Keratinocyte (primary cell): ENCODE data around the gene CHN2. TPM values are rescaled to one million over a fixed set of nuclear protein-coding genes. Genes with fewer than 3 reads are reported as not detected.

Source experiments
- DNase-seq: peaks from one replicate; pipeline ENCODE4 v3.0.0-alpha.2; 2011; ENCODE audit warnings: low read depth, missing footprints, low spot score
- FAIRE-seq: peaks from 2 replicates; lab custom pipeline; 2011; peaks lifted over from hg19 to GRCh38; lab: Jason Lieb, UNC
- H2AFZ ChIP-seq: 2 replicates; pipeline ENCODE4 v1.6.0; 2012; ENCODE audit warnings: low read length, control low read depth, inconsistent platforms; ENCODE audit not compliant: control insufficient read depth
- H3K27ac ChIP-seq: 2 replicates; pipeline ENCODE4 v1.5.1; 2011; ENCODE audit warnings: low read length; ENCODE audit not compliant: control insufficient read depth, insufficient read depth
- H3K27me3 ChIP-seq: 3 replicates; pipeline ENCODE4 v1.6.0; 2011; ENCODE audit warnings: low read length; ENCODE audit not compliant: control insufficient read depth, insufficient read depth; ENCODE audit errors: extremely low read depth
- H3K36me3 ChIP-seq, 2 experiments: 2 replicates in 1 of 2; 3 replicates in 1 of 2; pipeline ENCODE4 v1.5.1; 2011; ENCODE audit warnings: low read length in 2 of 2, mild to moderate bottlenecking in 1 of 2; ENCODE audit not compliant: control insufficient read depth in 2 of 2, insufficient read depth in 2 of 2; ENCODE audit errors: extremely low read depth in 1 of 2
- H3K4me1 ChIP-seq: 3 replicates; pipeline ENCODE4 v1.5.1; 2011; ENCODE audit warnings: low read length; ENCODE audit not compliant: control insufficient read depth, insufficient read depth; ENCODE audit errors: extremely low read depth
- H3K4me2 ChIP-seq: 3 replicates; pipeline ENCODE4 v1.6.0; 2011; ENCODE audit warnings: low read depth, low read length; ENCODE audit not compliant: control insufficient read depth, insufficient read depth; ENCODE audit errors: extremely low read depth
- H3K4me3 ChIP-seq, 3 experiments: fragments of 200-600 bp in 1 of 3; sonication (generic) in 1 of 3; 2 replicates in 2 of 3; 3 replicates in 1 of 3; pipeline ENCODE4 v1.5.1; 2011 to 2016; ENCODE audit warnings: low read length in 3 of 3, mild to moderate bottlenecking in 3 of 3, control low read depth in 2 of 3, inconsistent platforms in 1 of 3, low read depth in 1 of 3, mixed read lengths in 1 of 3, mixed run types in 1 of 3, moderate library complexity in 1 of 3; ENCODE audit not compliant: control insufficient read depth in 2 of 3, insufficient read depth in 2 of 3; ENCODE audit errors: extremely low read depth in 1 of 3
- H3K79me2 ChIP-seq: 2 replicates; pipeline ENCODE4 v1.6.0; 2012; ENCODE audit warnings: low read length; ENCODE audit not compliant: control insufficient read depth, insufficient read depth
- H3K9ac ChIP-seq: 3 replicates; pipeline ENCODE4 v1.6.0; 2011; ENCODE audit warnings: low read length; ENCODE audit not compliant: control insufficient read depth, insufficient read depth; ENCODE audit errors: extremely low read depth
- H3K9me1 ChIP-seq: 3 replicates; pipeline ENCODE4 v1.6.0; 2011; ENCODE audit warnings: low read length; ENCODE audit not compliant: control insufficient read depth, insufficient read depth; ENCODE audit errors: extremely low read depth
- H3K9me3 ChIP-seq: 2 replicates; pipeline ENCODE4 v1.5.1; 2012; ENCODE audit warnings: low read depth, low read length; ENCODE audit not compliant: control insufficient read depth
- H4K20me1 ChIP-seq: 3 replicates; pipeline ENCODE4 v1.6.0; 2011; ENCODE audit warnings: low read length; ENCODE audit not compliant: control insufficient read depth, insufficient read depth; ENCODE audit errors: extremely low read depth
- EZH2 ChIP-seq: IDR thresholded peaks from one replicate; pipeline ENCODE4 v1.6.1; 2012; ENCODE audit warnings: inconsistent platforms, mild to moderate bottlenecking, low read length, moderate library complexity
- dilution Hi-C: fragments of 300-500 bp; cut with MboI; formaldehyde crosslinking; loops from one replicate; pipeline ENCODE4 v1.7.0; 2020; ENCODE audit warnings: low sequenced_read_pairs; ENCODE audit not compliant: extremely low pct_ligation_motif_present
- polyA plus RNA-seq, 5 experiments: library from polyadenylated mRNA; depleted of rRNA in 3 of 5; stranded (reverse) in 3 of 5; stranded (forward) in 1 of 5; unstranded in 1 of 5; fragments of >200 nt; gene quantifications; 1 replicate in 1 of 5; 2 replicates in 3 of 5; 3 replicates in 1 of 5; pipeline versions ENCODE4 v1.2.1 to v1.2.3, GENCODE V29; 2011 to 2012; ENCODE audit warnings: missing spikeins in 2 of 5, low read depth in 1 of 5, low replicate concordance in 1 of 5
- TF ChIP-seq, protein P1 (sequence below), 3 experiments: IDR thresholded peaks in 1 of 3; conservative IDR thresholded peaks in 1 of 3; optimal IDR thresholded peaks in 1 of 3; 2 replicates in 2 of 3; 3 replicates in 1 of 3; pipeline versions ENCODE3 to v1.5.1; 2011; ENCODE audit warnings: low read length in 3 of 3, mild to moderate bottlenecking in 3 of 3, moderate library complexity in 2 of 3, control low read depth in 1 of 3, inconsistent platforms in 1 of 3; ENCODE audit not compliant: insufficient read depth in 2 of 3; ENCODE audit errors: extremely low read depth in 1 of 3

Gene CHN2
- polyA plus RNA-seq, 1 donor (not counting 4 experiments of a cell fraction or from before 2014, with no cell fraction given): 1.8 TPM

DNA sequence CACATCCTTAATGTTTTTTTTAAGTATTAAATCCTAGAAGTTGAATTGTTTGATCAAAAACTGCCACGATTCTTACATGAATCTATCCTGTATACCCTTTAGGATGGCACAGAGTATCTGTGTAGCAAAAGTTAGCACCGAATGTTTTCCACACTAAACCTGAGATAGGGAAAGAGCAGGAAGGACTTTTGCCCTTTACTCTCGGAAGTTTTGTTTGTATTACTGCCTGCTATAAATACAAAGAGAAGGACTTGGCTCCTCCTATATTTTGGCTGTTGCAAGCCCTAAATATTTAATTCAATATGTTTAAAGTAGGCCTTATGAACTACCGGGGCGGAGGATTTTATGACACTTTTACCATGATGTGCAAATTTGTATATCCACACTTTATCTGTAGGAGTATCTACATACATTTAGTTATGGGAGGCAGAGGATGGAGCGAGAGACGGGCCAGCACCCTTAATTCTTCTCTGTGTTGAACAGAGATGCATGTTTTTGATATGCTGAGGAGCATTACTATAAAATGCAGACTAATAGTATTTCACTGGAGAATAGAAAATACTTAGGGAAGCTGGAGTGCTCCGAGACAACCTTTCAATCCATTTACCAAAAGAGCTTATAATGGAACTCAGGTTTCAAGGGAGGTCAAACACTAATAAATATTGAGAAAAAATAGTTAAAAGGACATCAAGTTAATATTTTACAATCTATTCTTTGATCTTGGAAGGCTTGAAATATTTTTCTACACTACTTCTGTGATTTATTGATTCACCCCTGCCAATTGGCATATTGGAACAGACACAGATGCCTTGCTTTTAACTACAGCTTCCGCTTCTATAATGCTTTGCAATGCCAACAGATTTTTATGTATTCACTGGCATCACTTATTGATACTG is 97.4 kb downstream of the CHN2 start:
- Histone ChIP-seq H3K4me3 (no peak overlapping the region), H3K9ac (no peak overlapping the region), H3K79me2 (no peaks in the 10 kb centered on the region), H4K20me1 (no peaks in the 10 kb centered on the region), H3K9me3 (no peaks in the 10 kb centered on the region), H3K36me3 (no peaks in the 10 kb centered on the region), H3K27me3 (no peaks in the 10 kb centered on the region), H3K4me2 (no peak overlapping the region), H3K27ac (no peak overlapping the region), H3K9me1 (no peaks in the 10 kb centered on the region), H3K4me1 (peaks cover 18% of the 10 kb centered on the region), H2AFZ (no peak overlapping the region)
- dilution Hi-C loops: no loop called here
- DNase-seq (no peak), FAIRE-seq (no peak)
- no peak for TF ChIP-seq EZH2
- TF ChIP-seq, protein P1, sequence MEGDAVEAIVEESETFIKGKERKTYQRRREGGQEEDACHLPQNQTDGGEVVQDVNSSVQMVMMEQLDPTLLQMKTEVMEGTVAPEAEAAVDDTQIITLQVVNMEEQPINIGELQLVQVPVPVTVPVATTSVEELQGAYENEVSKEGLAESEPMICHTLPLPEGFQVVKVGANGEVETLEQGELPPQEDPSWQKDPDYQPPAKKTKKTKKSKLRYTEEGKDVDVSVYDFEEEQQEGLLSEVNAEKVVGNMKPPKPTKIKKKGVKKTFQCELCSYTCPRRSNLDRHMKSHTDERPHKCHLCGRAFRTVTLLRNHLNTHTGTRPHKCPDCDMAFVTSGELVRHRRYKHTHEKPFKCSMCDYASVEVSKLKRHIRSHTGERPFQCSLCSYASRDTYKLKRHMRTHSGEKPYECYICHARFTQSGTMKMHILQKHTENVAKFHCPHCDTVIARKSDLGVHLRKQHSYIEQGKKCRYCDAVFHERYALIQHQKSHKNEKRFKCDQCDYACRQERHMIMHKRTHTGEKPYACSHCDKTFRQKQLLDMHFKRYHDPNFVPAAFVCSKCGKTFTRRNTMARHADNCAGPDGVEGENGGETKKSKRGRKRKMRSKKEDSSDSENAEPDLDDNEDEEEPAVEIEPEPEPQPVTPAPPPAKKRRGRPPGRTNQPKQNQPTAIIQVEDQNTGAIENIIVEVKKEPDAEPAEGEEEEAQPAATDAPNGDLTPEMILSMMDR (optimal IDR thresholded peaks at IDR 0.05 in 1 of 3, IDR thresholded peaks at IDR 0.05 in 1 of 3, conservative IDR thresholded peaks at IDR 0.05 in 1 of 3; ENCODE audit: extremely low read depth in 1 of 3, insufficient read depth in 2 of 3, low read length in 3 of 3): no peak

DNA sequence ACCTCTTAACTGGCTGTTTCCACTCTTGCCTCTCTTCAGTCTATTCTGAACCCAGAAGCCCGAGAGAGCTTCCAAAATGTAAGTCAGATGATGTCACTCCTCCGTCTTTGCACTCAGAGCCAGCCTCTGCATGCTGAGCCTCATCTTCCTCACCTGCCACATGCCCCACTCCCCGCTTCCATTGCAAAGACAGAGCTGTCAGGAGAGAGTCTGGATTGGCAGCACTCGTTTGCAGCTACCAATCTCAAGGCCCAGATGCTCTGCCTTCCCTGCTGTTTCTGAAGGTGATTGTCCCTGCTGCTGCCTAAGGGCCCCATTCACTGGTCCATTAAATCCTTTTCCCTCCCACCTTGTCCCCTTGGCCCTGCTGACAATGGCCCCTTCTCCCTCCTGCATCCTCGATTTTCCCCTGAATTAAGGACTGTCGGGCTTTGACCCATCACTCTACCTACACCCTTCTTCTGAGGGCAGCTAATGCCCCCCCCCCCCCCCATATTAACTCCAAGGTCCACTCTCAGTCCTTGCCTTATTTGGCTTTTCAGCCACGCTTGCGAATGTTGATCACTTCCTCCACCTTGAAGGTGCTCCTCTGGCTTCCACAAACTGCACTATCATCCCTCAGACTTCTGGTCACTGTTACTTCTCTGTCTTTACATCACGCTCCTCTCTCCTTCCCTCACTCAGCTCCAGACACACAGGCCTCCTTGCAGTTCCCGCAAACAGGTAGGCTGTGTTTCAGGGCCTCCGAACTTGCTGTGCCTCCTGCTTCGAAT is 98.5 kb downstream of the CHN2 start:
- H3K27me3 ChIP-seq: no peaks in the 10 kb centered on the region
- H3K4me2 ChIP-seq: no peak overlapping the region
- H3K9me3 ChIP-seq: no peaks in the 10 kb centered on the region
- H4K20me1 ChIP-seq: no peaks in the 10 kb centered on the region
- H3K27ac ChIP-seq: no peak overlapping the region
- H3K4me3 ChIP-seq: no peak overlapping the region
- H2AFZ ChIP-seq: no peak overlapping the region
- dilution Hi-C loops: no loop called here
- no peak for TF ChIP-seq EZH2
- TF ChIP-seq, protein P1 (optimal IDR thresholded peaks at IDR 0.05 in 1 of 3, IDR thresholded peaks at IDR 0.05 in 1 of 3, conservative IDR thresholded peaks at IDR 0.05 in 1 of 3; ENCODE audit: extremely low read depth in 1 of 3, insufficient read depth in 2 of 3, low read length in 3 of 3): no peak
- H3K9me1 ChIP-seq: no peaks in the 10 kb centered on the region
- no peak overlapping the region for H3K9ac ChIP-seq
- peaks cover 7% of the 10 kb centered on the region for H3K4me1 ChIP-seq
- FAIRE-seq: no peak
- no peak for DNase-seq
- H3K79me2 ChIP-seq: no peaks in the 10 kb centered on the region
- H3K36me3 ChIP-seq: no peaks in the 10 kb centered on the region
